GM18511 (cell line): Measurements from ENCODE around the gene DBH.

Experiments used
- ATAC-seq: cut with Tn5 transposase; IDR thresholded peaks from one replicate; pipeline ENCODE4 v1.9.1; 2021; ENCODE audit warnings: mild to moderate bottlenecking, moderate library complexity; ENCODE audit not compliant: unreplicated experiment

Gene DBH

DNA sequence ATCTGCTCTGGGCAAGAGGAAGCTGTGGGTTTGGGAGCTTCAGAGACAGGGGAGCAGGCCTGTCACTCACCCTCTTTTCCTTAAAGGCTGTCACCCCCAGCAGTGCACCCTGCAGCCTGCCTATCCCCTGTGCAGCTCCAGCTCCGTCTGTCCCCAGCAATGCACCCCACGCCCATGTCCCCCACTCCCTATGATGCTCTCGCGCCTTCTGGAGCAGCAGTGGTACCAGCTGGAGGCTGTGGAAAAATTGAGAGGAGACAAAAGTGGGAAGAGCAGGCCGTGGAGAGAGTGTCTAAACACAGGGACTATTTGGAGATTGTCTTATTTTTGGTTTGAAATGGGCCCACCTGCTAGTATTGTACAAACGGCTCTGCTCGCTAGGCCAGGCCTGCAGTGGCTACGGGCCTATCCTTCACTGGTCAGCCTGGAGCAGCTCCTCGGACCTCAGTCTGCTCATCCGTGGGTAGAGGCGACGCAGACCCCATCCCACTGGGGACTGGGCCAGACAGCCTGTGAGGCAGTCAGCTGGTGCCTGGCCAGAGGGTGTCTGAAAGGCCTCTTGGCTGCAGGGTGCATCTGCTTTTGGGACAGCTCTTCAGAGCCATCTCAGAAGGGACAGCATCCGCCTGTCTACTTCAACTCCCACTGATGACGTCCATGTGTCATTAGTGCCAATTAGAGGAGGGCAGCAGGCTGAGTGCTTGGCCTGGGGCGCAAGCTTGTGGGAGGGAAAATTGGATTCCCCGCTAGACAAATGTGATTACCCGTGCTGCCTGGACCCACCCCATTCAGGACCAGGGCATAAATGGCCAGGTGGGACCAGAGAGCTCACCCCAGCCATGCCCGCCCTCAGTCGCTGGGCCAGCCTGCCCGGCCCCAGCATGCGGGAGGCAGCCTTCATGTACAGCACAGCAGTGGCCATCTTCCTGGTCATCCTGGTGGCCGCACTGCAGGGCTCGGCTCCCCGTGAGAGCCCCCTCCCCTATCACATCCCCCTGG, at the start of gene DBH:
TSS of gene DBH (plus strand) at position 831 of the 999 bp plus-strand sequence. CDS start at position 840, 9 bp downstream.
- no peak for ATAC-seq

- no peak for ATAC-seq
Observed at GRCh38 chr9:133587051-133587450, 49.1 kb upstream of the DBH start.

DNA sequence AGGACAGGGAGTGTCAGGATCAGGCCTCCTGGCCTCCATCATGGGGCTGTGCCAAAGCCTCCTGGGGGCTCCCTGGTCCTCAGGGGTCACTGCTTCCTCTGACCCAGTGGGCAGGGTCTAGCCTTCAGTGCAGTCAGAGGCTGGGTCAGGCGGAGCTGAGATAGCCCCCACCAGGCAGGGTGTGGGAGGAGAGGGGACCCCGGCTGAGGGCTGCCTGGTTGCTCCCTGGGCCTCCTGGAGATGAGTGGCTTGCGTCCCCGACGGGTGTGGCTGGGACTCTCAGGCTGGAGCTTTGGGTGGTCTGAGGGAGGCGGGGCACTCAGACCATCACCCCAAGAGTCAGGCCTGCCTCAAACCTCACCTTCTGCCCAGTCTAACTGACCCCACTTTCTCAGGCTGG, 48.7 kb upstream of the DBH start:
- no peak for ATAC-seq

- no peak for ATAC-seq
Observed at GRCh38 chr9:133589454-133590227, 46.5 kb upstream of the DBH start.

DNA sequence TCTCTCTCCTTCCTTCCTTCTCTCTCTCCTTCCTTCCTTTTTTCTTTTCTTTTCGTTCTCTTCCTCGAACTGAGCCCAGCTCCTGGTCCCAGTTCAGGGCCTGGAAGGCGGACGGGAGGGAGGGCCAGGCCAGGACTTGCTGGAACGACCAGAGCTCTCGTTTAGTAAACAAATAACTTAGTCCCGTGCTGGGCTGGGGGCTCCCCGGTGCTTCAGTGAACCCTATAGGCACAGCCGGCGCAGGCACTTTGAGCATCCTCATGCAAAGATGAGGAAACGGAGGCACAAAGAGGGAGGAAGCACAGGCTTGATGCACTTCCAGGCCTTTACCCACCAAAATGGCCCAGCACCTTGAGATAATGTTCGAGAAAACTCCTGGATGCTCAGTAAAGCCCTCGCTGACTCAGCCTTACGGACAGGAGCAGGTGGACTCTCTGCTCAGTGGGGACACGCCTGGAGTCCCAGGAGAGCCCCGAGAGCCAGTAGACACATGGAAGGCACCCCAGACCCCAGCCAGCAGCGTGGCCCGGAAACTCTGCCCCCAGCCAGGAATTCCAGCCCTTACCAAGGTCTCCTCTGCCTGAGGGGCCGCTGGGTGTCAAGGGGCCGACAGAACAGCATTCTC, 45.8 kb upstream of the DBH start:
- no peak for ATAC-seq

- no peak for ATAC-seq
Observed at GRCh38 chr9:133591116-133591910, 44.9 kb upstream of the DBH start.

GRCh38 chr9:133591985-133592384, 44.2 kb upstream of the DBH start:
- no peak for ATAC-seq

DNA sequence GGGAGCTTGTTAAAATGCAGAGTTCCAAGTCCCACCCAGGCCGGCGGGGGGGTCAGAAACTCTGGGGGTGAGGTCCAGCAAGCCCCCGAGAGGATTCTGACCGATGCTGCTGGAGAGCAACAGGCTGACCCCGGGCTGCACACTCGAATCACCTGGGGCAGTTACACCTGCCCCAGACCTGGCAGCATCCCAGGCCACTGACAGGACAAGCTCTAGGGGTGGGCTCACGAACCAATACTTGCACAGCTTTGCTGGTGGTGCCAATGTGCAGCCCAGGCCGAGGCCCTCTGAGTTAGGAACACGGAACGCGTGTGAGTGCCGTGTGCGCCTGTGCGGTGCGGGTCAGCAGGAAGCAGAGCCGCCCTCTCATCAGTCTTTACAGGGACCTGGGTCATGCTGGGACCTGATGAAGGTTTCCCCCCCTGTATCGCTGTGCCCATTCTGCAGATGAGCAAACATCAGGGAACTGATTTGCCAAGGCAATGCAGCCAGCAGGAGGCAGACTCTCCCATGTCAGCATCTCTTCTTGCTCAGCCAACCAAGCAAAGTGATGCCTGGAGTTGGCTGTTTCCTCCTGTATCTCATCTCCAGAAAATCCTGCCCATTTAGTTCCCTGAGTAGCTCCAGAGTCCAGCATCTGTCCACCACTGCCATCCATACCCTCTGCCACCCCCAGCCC, 43.3 kb upstream of the DBH start:
- ATAC-seq, result no peak

DNA sequence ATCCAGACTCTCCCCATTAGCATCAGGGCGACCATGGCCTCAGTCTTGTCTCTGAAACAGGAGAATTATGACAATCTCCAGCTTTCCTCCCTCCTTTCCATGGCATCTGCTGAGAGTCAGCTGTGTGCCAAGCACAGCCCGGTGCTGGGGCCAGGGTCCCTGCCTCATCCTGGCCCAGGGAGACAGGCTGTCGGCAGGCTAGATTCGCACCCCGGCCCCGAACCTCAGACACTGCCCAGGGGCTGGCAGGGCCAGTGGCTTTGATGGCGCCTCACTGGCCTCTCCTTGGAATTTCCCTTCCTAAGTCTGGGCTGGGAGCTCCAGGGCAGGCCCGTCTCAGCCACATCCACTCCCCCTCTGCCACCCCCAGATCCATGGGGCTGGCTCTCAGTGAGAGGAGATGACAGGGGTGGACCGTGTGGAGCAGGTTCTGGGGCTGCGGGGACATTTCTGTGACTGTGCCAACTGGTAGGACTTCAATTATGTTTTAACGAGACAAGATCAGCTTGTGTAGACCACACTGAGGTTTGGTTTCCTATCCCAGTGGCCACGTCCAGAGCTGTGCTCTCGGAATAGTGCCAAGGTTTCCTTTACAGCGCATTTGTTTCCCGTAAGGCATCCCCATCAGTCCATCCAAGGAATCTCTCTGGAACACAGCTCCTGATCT, 42.4 kb upstream of the DBH start:
- no peak for ATAC-seq

GRCh38 chr9:133594310-133594709, 41.9 kb upstream of the DBH start:
- no peak for ATAC-seq

DNA sequence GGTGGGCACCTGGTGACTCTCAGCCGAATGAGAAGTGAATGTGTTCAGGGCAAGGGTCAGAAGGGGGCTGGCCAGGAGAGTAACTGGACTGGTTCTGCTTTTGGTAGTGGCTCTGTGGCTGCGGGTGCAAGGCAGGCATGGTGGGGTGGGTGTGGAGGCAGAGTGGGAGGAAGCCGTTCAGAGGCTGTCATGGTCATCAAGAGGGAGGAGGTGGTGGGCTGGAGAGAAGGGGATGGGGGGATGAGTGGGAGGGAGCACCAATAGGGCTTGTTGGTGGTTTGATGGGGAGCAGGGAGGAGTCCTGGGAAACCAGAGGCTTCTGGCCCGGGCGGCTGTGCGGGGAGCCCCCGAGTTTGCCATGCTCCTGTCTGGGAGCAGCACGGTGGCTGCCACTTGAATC, 40.3 kb upstream of the DBH start:
- no peak for ATAC-seq

GRCh38 chr9:133597316-133597957, 38.7 kb upstream of the DBH start:
- no peak for ATAC-seq

DNA sequence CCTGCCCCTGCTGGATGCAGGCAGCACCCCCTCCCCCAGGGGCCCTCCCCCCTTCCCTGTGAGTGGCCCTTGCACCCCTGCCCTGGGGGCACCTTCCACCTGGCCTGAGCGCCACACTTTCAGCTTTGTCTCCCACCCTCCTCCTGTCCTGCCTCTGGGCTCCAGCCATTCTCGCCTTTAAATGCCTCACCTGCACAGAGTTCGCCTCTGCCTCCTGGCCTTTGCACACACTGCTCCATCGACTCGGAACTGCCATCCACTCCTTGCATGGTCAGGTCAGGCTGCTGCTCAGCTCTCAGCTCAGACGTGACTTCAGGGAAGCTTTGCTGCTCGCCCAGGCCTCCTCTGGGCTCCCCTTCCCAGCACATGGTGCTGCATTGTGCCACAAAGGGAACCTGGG, 37.2 kb upstream of the DBH start:
- ATAC-seq, result no peak

- no peak for ATAC-seq
Observed at GRCh38 chr9:133599470-133600173, 36.5 kb upstream of the DBH start.

- no peak for ATAC-seq
Observed at GRCh38 chr9:133600739-133601138, 35.4 kb upstream of the DBH start.

DNA sequence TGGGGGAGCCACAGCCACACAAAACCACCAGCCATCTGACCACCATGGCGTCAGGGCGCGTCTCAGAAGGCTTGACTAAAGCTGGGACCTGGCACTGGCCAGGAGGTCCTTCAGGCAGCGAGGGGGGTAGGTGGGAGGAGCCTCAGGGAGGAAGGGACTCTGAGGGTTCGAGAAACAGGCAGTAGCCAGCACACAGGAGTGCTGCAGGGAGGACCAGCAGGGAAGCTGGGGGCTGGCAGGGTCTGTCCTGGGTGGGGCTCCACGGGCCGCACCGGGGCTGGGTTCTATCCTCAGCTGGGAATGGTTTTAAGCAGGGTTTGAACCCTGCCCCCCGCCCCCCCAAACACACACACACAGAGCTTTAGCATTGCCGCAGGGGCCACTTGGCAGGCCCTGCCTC, 34.4 kb upstream of the DBH start:
- no peak for ATAC-seq

DNA sequence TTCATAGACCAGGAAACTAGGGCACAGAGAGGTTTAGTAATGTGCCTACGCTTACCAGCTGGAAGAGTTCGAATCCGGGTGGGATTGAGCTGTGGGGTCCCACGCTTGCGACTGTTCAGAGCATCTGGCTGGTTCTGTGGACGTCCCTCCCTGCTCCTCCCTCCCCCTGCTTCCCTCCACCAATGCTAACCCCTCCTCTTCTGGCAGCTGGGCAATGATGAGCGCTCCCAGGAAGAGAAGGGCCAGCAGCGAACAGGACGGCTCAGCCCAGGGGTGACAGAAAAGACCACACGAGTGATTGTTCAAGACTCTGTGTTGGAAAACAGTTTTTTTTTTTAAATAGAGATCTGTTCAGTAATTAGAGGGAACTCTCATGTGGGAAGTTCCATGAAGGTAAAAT, 33.9 kb upstream of the DBH start:
- ATAC-seq, result no peak

DNA sequence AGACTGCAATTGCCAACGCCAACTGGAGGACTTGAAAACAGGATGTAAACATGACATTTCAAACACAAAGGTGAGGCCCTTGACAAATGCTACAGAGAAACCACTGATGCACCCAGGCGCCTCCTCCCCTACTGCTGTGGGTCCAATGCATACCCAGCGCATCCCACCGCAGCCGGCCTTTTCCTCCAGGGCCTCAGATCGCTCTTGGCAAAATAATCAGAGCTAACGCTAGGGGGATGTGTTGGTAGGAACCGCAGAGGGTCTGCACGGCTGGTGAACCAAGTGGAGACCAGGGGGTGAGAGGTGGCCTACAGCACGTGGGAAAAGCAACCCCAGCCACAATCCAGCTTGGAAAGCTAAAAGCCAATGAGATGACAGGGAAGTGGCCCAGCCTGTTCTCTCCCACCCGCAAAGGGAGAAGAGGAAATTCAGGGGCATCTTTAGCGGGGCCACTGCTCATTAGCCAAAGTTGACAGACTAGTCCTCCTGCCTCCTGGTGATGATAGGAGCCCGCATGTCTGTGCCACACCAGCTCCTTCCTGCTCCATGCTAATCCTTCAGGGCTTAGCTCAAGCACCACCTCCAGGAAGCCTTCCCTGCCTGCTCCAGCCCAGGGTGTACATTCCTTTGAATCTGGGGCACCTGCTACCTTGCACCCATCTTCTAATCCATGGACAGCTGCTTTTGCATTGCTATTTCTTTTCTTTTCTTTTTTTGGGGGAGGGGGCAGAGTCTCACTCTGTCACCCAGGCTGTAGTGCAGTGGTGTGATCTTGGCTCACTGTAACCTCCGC, 32.8 kb upstream of the DBH start:
- ATAC-seq, result no peak
